Adrenal gland (tissue), 12 donors: ENCODE results near the gene THG1L. TPM values are rescaled to one million over a fixed set of nuclear protein-coding genes. Genes with fewer than 3 reads are reported as not detected.
"Not testable (repeated sequence)": the region's sequence is repeated elsewhere in the genome, so short reads cannot be mapped to it uniquely, and the experiment has no call there.

Source experiments
- DNase-seq, 7 donors: peaks; one replicate each; pipeline ENCODE4 v3.0.0-alpha.2; 2019 to 2020
- H3K27ac ChIP-seq, 5 donors: fragments of 200-600 bp; sonication (generic) in 4 of 5; 1 replicate in 3 of 5; 2 replicates in 2 of 5; pipeline versions ENCODE4 v1.5.1 to v1.8.0; 2016 to 2020; ENCODE audit warnings: mild to moderate bottlenecking in 1 of 5
- H3K27me3 ChIP-seq: fragments of 200-600 bp; 2 replicates; pipeline ENCODE4 v1.8.0; 2021
- H3K36me3 ChIP-seq, 2 donors: fragments of 200-600 bp; replicated peaks in 1 of 2; 1 replicate in 1 of 2; 2 replicates in 1 of 2; pipeline versions ENCODE4 v1.5.1 to v1.8.0; 2018 to 2022
- H3K4me1 ChIP-seq, 2 donors: fragments of 200-600 bp; replicated peaks in 1 of 2; 1 replicate in 1 of 2; 2 replicates in 1 of 2; pipeline versions ENCODE4 v1.5.1 to v1.8.0; 2018 to 2021
- H3K4me3 ChIP-seq, 4 donors: fragments of 200-600 bp; sonication (generic) in 3 of 4; one replicate each; pipeline ENCODE4 v1.5.1; 2016 to 2018
- H3K9me3 ChIP-seq, 3 donors: fragments of 200-600 bp; sonication (generic) in 1 of 3; replicated peaks in 1 of 3; 1 replicate in 2 of 3; 2 replicates in 1 of 3; pipeline versions ENCODE4 v1.5.1 to v1.8.0; 2016 to 2021
- CTCF ChIP-seq, 6 experiments: fragments of 450-650 bp in 4 of 6; fragments of 200-600 bp in 2 of 6; sonication (generic) in 1 of 6; IDR thresholded peaks; 1 replicate in 5 of 6; 2 replicates in 1 of 6; pipeline versions ENCODE4 v1.5.1 to v1.8.0; 2016 to 2021; ENCODE audit warnings: antibody characterized with exemption in 6 of 6, mild to moderate bottlenecking in 2 of 6, moderate library complexity in 1 of 6
- POLR2A ChIP-seq, 2 donors: fragments of 450-650 bp; IDR thresholded peaks; one replicate each; pipeline ENCODE4 v1.6.1; 2017; ENCODE audit warnings: antibody characterized with exemption in 2 of 2, mild to moderate bottlenecking in 2 of 2, moderate library complexity in 1 of 2
- WGBS, 4 donors: extraction: QIAGEN DNeasy Blood & Tissue Kit in 2 of 4; methylation state at CpG; one replicate each; pipeline versions ENCODE4 v1.1.5 to v1.1.7; 2013 to 2017; 5-methylcytosine and 5-hydroxymethylcytosine counted together
- intact Hi-C, 2 donors: fragments of 100-400 bp; cut with DNase I; formaldehyde crosslinking; loops; one replicate each; pipeline versions ENCODE4 v1.14.1 to v1.15.0; 2022 to 2023
- polyA plus RNA-seq, 3 donors: library from polyadenylated mRNA; stranded (reverse); fragments of 200-250 nt in 2 of 3; fragments of 350-450 nt in 1 of 3; fragmentation: Illumina TruSeq in 1 of 3; extraction: RNeasy Lipid Tissue Mini Kit (QIAGEN cat#74804) in 1 of 3; gene quantifications; one replicate each; pipeline ENCODE4 v1.2.3, GENCODE V29; 2013 to 2014
- total RNA-seq, 9 donors: library from RNA; depleted of rRNA in 4 of 9; stranded (reverse); fragments of >200 nt in 4 of 9; fragments of 120-200 nt in 1 of 9; fragmentation: NEBNext Ultra II Directional in 1 of 9; extraction: Animal tissue kit (Norgen Biotek cat#: 25700) in 1 of 9; gene quantifications; one replicate each; pipeline versions ENCODE4 v1.1.0 to v1.2.4, GENCODE V29; 2013 to 2023
- donor health status: healthy with polysubstance abuse.
- donor health status: Bipolar disorder and iron deficiency.
- donor health status: DM: yes; HTN: yes; CAD: no.
- donor health status: DM: no; HTN: no; CAD: no.
- donor health status: DM: no; HTN: no; CAD: no.
- donor health status: DM: yes; HTN: yes; CAD: no.

THG1L gene
- total and polyA plus RNA-seq, 12 donors = 8.7 to 27.0 (median 16.8) TPM

- H3K27me3 ChIP-seq = no peaks in the 10 kb centered on the region
- H3K4me1 ChIP-seq = peaks cover 0 to 12% of the 10 kb centered on the region in 2 donors
- intact Hi-C loops = loop anchor here in 1 of 2 donors (10.0 kb wide), 2 partner anchors 284 to 384 kb away; no protein-coding TSS in a partner anchor
- H3K4me3 ChIP-seq = no peak overlapping the region
- no peak for DNase-seq
- WGBS, 4 donors = 88 to 94% (median 91%) methylated on average over 2 of the region's 2 CpGs
- no peak overlapping the region for H3K27ac ChIP-seq
- no peak for TF ChIP-seq CTCF (IDR thresholded peaks at IDR 0.05)
- TF ChIP-seq POLR2A (IDR thresholded peaks at IDR 0.05) = no peak
- H3K9me3 ChIP-seq = no peaks in the 10 kb centered on the region
- no peaks in the 10 kb centered on the region for H3K36me3 ChIP-seq
Observed at GRCh38 chr5:157719245-157719644, 12.0 kb upstream of the THG1L start.

- H3K36me3 ChIP-seq = no peaks in the 10 kb centered on the region
- 69 to 94% (median 89%) methylated on average over 4 to 6 of the region's 6 CpGs for WGBS, 4 donors
- intact Hi-C loops = no loop called here
Observed at GRCh38 chr5:157721159-157721558, 10.1 kb upstream of the THG1L start.

GRCh38 chr5:157722895-157723294, 8.3 kb upstream of the THG1L start:
- H3K27me3 ChIP-seq, H3K36me3 ChIP-seq, H3K4me3 ChIP-seq, DNase-seq, intact Hi-C loops, H3K27ac ChIP-seq, H3K9me3 ChIP-seq: not testable (repeated sequence)
- H3K4me1 ChIP-seq = peaks cover 0 to 10% of the 10 kb centered on the region in 2 donors
- WGBS, 4 donors = 84 to 97% (median 86%) methylated on average over 2 of the region's 2 CpGs

More at GRCh38 chr5:157721159-157721558, 10.1 kb upstream of the THG1L start:
- Histone ChIP-seq H3K4me1 (peaks cover 0 to 12% of the 10 kb centered on the region in 2 donors), H3K9me3 (no peaks in the 10 kb centered on the region), H3K4me3 (no peak overlapping the region), H3K27ac (no peak overlapping the region), H3K27me3 (no peaks in the 10 kb centered on the region)
- no peak for TF ChIP-seq CTCF (IDR thresholded peaks at IDR 0.05)
- TF ChIP-seq POLR2A (IDR thresholded peaks at IDR 0.05) = no peak
- DNase-seq = no peak

GRCh38 chr5:157726607-157727006, 4.6 kb upstream of the THG1L start:
- H3K4me1 ChIP-seq, H3K27ac ChIP-seq, DNase-seq, H3K36me3 ChIP-seq, H3K9me3 ChIP-seq, H3K4me3 ChIP-seq, intact Hi-C loops, H3K27me3 ChIP-seq: not testable (repeated sequence)
- 85 to 100% (median 99%) methylated on average over 2 of the region's 2 CpGs for WGBS, 4 donors

- H3K4me1 ChIP-seq, H3K27ac ChIP-seq, H3K9me3 ChIP-seq, H3K27me3 ChIP-seq, H3K4me3 ChIP-seq, H3K36me3 ChIP-seq, DNase-seq, intact Hi-C loops: not testable (repeated sequence)
- WGBS, 4 donors = 80 to 92% (median 87%) methylated on average over 1 of the region's 1 CpG
Observed at GRCh38 chr5:157727858-157728257, 3.4 kb upstream of the THG1L start.

GRCh38 chr5:157729858-157730257, 1.4 kb upstream of the THG1L start:
- Histone ChIP-seq H3K27ac (no peak overlapping the region), H3K4me3 (no peak overlapping the region), H3K9me3 (no peaks in the 10 kb centered on the region), H3K27me3 (no peaks in the 10 kb centered on the region), H3K4me1 (no peaks in the 10 kb centered on the region), H3K36me3 (peaks cover 0 to 9% of the 10 kb centered on the region in 2 donors)
- no peak for DNase-seq
- intact Hi-C loops = no loop called here
- TF ChIP-seq POLR2A (IDR thresholded peaks at IDR 0.05) (no peak), CTCF (IDR thresholded peaks at IDR 0.05) (no peak)
